Hematopoietic multipotent progenitor cell treated with erythropoietin and hydrocortisone succinate and interleukin-3 and kit ligand, for 8 days (in vitro differentiated cells): ENCODE data around the gene EHBP1.
A peak's percentile ranks its signal among the peaks of the same experiment; 100 is the strongest.

Experiments
- DNase-seq: peaks from one replicate; pipeline ENCODE4 v3.0.0-alpha.2; 2015

Gene EHBP1

DNA sequence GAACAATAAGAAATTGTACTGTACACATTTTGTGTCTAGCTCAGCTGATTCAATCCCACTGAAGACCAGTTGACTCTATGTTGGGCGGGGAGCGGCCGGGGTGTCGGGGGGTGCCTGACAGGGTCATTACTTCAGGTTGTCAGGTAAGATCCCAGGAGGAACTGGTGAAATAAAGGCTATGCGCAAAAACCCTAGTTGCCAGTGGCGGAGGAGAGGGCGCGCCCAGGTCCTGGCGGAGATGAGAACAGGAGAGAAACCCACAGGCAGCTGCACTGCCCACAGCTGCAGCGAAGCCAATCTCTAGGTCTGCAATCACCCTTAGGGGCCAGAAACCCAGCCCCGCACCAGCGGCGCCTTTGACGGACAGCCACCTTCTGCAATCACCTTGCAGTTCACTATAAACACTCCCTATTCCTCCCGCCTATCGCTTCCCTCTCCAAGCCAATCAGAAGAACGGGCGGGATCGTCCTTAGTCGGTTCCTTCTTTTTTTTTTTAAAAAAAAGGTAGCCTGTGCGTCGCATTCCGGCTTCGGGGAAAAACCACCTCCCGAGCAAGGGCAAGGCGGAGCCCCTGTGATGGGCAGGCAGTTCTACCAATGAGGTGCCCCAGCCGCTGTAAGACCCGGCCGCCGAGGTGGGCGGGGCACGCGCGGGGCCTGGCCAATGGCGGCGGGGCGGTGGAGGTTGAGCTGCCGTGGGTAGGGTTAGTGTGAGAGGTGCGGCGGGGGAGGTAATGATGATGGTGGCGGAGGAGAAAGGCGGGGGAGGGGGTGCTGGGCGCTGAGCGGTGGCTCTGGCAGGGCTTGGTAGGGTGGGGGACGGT lies at the start of gene EHBP1:
Gene EHBP1 (plus strand): TSS at position 707 of the 823 bp plus-strand sequence. CDS start 1,479 bp downstream, outside the sequence.
- DNase-seq, result peak; percentile 100

DNA sequence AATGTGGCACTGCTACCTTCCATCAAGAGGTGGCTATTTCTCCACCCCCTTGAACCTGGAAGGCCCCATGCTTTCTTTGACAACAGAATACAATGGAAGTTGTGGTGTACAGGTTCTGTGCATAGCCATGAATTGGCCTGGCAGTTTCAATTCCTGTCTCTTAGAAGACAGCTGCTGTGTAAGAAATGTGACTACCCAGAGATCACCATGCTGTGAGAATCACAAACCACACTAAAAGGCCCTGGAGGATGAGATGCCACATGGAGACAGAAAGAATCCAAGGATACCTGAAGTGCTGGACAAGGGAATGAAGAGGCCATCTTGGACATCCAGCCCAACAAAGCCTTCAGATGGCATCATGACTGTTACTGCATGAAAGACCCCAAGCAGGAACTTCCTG lies 47.7 kb upstream of the EHBP1 start:
- DNase-seq, result no peak

DNA sequence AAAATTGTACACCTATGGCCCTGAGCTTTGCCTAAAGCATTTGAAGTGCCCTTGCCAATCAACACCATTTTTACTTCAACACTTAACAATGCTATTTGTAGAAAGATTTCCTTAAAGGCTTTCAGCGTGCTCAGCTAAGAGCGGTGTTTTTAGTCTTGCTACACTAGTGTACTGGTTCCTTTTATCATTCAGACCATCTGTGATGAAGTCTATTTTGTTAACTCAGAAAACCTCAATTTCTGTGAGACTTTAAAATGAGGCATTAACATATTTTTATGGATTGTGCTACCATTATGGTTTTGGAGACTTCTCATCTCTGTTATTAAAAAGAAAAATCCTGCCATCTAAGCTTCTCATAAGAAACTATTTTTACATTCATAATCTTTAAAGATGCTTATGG lies 46.6 kb upstream of the EHBP1 start:
- DNase-seq, result no peak

DNA sequence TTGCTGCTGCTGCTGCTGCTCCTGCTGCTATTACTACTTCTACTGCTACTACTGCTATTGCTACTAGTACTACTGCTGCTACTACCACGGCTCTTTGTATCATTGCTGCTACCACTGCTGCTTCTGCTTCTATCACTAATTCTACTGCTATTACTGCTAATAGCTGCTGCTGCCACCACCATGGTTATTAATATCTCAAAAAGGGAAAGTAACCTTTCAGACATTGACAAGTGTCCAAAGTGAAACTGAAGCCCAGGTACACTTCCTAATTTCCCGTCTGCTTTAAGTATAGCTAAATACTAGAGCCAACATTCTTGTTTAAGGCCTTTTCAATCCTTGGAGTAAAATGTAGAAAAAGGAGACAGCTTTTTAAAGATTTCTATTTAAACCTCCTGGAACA lies 45.4 kb upstream of the EHBP1 start:
- DNase-seq, result no peak

DNA sequence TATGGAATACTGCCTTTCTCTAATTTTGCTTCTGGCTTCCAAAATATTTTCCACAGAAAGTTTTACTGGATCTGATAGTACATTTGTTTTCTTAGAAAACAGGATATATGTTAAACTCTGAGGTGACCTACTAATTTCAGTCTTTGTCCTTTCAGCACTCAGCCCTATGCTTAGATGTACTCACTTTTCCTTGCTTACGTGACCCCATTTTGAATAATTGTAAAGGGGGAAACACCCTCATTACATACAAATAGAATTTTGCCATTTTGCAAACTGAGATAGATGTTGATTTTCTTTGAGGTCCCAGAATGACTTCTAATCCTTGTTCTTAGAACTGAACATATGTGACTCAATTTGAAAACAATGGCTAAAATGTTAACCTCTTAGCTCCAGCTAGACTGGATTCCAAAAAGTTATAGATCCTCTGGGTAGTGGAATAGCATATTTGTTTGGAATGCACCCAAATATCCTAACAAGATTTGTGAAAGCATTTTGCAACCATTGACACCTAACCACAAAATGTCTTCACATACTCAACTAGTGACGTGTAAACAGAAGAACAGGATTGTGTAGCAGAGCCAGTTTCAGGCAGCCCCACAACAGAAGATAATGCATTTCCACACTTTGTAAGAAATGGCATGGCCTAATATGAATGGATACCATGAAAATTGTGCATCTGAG lies 44.8 kb upstream of the EHBP1 start:
- DNase-seq, result no peak

DNA sequence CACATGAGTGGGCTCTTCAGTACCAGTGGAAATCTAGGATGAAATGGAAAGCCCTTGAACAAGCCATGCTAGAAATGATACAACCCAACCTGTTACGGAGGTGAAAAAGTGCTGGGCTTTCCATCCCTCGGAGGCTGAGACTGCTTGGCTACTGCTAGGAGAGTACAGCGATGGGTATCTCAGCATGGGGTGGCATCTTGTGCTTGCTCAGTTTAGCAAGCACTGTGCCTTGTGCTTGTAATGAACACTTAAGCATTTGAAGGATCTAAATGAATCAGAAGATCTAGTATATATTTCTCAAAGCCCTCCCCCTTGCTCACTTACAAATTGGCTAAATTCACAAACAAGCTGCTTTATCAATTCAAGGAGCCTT lies 44.3 kb upstream of the EHBP1 start:
- no peak for DNase-seq

DNA sequence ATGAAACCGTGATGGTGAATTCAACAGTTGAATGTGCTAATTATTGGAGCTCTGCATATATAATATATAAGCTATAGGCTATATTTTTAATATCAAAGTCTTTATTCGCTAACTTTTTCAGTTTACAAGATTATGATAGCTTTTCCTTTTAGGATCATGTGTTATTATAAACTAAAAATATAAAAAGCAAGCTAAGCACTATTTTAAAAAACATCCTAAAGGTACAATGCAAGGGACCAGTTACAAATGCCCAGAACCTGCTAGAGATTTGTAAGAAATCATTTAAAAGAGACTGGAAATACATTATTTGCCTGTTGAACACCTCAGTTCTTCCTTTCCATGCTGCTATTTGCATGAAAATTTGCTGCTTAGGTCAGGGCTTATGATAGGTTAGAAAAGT lies 43.4 kb upstream of the EHBP1 start:
- DNase-seq, result no peak

DNA sequence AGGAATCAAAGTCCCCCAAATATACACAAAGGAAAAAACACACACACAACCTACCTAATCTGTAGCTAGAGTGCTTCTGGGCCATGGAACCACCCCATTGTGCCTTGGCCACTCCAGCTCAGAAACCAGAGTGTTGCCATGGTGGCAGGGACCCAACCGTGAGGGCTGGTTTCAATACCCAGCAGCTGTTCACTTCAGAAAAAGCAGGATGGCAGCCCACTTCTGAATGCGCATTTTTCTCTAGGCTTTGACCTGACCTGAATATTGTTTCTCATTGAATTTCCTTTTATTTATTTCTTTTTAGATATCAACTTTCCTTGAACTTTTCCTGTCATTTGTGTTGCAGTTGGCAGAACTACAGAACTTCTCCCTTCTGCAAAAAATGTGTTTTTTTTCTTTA lies 43.0 kb upstream of the EHBP1 start:
- DNase-seq, result no peak

DNA sequence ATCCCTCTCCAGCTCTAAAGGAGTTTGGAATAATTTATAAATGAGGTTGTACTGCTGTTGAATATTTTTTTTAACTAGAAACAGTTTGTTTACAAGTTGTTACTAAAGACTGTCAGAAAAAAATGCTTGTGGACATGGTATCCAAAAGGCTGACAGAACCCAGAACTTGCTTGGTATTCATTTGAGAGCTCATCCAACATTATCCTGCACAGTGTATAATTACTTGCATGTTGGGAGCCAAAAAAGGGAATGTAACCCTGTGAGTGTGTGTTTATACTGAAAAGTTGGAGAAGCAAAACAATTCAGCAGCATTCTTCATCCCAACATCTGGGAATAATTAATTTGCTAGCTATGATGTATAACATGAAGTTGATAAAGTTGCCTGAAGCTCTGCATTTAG lies 42.1 kb upstream of the EHBP1 start:
- no peak for DNase-seq

DNA sequence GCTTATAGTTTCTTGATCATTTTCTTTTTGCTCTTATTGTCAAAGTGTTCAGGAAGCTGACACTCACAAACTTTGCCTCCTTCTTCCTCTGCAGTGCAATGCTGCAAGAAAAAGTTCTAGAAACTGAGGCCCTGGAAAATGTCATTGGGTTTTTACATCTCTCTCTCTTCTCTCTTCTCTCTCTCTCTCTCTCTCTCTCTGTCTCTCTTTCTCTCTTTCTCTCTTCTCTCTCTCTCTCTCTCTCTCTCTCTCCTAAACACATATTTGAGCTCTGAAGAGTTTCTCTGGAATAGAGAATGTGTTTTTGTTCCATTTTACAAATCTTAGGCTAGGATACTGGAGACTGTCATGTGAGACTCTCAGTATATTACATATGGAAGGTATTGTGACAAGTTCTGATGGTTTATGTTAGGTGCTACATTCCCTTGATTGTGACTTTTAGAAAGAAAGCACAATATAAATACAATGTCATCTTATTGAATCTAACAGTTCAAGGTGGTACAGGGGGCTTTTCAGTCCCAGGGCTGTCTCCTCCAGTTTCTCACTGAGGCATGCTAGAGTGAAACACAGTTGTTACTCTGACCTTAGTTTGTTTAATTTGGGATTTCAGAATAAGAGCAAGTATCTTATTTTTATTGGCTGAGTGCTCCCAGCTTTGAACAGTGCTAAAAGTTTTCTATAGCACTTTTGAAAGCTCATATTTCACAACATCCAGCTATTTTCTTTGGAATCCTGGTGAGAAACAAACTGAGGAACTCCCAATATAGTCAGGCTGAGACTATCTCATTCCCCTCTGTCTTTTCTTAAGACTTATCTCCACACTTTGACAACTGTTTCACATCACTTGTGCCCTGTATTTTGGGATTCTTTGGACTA lies 41.4 kb upstream of the EHBP1 start:
- DNase-seq, result no peak

DNA sequence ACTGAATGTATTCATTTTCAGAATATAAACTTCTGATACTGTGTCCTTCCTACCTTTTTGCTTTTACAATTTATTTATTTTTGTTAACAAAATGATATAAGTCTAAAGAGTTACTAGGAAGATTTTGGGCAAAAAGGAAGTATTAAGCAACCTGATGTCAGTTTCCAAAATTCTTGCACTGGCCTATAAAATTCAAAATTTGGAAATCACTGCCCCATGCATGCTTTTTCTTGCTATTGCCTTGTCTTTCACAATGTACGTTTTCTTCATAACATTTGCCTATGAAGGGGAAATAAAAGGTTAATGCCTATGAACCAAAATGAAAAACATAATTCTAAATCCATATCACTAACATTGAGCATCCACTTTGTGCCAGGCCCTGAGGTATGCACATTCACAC lies 40.1 kb upstream of the EHBP1 start:
- no peak for DNase-seq

DNA sequence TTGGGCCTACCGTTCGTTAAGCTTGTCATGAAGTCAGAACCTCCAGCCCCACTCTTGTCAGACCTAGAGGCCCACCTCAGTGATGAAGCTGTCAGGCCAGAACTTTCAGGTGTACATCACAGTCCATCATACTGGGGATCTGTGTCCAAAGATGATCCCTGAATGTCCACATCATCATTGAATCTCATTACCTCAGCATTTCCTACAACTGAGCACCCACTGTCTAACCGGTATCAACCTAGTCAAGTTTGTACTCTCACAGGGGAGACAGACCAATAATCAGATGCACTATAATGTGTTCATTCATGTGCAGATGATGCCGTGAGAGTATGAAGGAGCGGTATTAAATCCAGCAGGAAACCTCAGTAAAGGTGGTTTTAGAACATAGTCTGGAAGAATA lies 36.3 kb upstream of the EHBP1 start:
- no peak for DNase-seq

DNA sequence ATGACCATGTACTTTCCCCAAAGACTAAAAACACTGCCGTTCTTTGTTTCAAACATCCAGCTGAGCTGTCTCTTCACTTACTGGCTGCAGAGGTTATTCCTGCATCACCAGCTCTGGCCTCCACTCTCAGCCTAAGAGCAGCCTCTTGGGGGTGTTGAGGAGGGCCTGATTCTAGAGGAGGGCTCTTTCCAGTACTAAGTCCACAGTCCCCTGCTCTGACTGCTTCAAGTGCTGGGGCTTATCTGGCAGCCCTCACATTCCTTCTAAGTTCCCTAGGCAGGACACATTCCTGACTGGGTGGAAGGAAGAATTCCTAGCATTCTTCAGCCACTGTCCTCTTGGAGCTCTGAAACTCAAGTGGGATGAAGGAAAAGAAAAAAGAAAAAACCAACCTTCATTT lies 32.9 kb upstream of the EHBP1 start:
- DNase-seq, result no peak

DNA sequence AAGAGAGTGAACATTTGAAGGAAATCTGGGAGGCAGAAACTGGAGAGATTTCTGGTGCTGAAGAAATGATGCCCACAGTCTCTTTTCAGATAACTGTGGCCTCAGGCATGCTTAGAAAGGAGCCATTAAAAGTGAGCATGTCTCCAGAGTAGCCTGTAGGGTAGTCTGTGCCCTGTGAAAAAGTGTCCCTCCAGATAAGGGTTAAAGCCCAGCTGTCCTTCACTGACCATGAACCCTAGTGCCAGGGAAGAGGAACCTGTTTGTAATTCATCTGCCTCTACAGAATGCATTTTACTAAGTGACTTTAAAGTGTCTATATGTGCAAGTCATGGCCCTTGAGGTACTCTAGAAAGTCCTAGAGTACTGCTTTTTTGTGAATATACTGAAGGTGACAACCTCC lies 30.5 kb upstream of the EHBP1 start:
- DNase-seq, result no peak

DNA sequence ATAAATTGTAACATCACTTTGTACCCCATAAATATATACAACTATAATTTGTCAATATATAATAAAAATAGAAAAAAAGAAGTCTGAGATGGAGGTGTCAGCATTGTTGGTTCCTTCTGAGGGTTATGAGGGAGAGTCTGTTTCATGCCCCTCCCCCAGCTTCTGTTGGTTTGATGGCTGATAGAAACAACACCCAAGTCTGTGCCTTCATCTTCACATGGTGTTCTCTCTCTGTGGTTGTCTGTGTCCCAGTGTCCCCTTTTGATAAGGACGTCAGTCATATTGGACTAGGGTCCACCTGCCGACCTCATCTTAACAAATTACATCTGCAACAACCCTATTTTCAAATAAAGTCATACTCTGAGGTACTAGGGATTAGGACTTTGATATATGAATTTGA lies 20.3 kb upstream of the EHBP1 start:
- peak; percentile 54 for DNase-seq

DNA sequence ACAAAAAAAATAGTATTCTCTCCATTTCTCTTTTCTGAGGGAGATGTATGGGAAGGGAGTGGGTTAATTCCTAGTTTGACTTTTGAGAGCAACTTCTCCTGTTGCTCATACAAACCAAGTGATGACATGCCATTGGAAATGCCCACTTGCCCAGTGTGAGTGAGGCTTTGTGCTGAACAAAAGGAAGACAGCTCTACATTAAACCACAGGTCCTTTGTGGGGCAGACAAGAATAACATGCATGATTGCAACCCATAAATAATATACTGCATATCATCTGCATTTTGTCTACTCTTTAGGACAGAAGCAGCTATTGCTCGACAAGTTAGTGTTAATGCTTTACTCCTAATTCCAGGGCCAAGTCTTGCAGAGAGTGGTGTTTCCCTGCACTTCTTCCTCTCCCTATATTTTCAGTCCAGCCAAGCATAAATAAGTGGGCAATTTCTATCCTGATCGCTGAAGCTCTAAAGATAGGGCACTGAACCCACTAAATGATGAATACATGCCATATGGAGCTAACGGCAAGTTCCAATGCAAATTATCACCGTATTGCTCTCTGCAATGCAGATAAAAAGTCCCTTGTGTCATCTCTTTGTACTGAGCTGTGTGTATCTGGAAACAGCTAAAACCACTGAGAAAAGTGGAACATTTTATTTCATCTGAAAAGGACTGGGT lies 19.4 kb upstream of the EHBP1 start:
- no peak for DNase-seq

DNA sequence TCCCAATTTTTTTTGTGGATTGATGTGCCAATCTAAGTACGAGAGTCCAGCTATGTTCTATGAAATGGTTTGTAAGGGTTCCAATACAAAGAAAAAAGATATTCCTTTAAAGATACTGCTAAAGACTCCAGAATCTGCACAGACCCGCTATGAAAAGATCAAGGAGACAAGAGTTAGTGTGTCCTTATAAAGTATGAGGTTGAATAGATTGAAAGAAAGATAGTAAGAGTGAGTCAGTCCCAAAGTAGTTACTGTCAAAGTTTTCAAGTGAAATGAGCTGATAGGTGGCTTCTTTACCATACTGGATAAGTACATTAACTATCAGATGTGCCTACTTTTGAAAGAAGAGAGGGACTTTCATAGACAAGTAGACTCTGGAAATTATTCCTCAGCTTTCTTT lies 17.9 kb upstream of the EHBP1 start:
- no peak for DNase-seq

DNA sequence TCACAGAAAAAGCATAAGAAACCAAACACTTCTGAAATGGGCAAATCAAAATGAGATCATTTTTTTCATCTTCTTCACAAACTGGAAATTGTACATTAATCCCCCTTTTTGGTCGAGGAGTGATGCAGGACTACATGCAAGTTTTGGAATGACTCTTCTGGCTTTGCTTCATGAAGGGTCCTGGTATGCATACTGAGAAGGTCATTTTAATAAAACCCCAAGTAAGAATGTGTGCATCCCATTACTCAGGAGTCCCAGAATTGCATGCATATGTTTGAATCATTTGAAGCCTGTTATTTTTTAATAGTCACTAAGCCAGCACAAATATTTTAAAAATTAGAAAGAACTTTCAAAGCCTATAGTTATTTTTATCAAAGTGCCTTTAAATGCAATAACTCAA lies 16.7 kb upstream of the EHBP1 start:
- no peak for DNase-seq

DNA sequence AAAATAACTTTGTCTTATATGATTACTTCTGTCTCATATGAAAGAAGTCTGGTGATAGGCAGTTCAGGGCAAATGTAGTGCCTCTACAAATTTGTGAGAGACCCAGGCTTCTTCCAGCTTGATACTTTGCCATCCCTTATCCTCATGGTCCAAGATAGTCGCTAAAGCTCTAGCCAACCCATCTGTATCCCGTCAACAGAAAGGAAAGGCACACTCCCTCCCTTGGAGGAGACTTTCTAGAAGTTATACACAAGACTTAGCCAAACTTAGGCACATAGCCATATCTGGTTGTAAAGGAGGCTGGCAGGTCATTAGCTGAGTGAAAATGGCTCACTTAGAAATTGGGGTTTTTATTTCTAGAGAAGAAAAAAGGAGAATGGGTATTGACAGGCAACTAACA lies 14.3 kb upstream of the EHBP1 start:
- DNase-seq, result no peak

DNA sequence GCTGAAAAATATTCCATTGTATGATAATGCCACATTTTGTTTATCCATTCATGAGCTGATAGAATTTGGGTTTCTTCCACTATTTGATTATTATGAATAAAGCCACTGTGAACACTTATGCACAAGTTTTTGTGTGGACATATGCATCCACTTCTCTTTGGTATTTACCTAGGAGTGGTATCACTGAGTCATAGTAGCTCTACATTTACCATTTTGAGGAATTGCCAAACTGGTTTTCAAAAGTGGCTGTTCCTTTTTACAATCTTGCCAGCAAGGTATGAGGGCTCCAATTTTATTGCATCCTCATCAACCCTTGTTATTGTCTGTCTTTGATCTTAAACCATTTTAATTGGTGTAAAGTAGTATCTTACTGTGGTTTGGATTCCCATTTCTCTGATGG lies 13.3 kb upstream of the EHBP1 start:
- no peak for DNase-seq

DNA sequence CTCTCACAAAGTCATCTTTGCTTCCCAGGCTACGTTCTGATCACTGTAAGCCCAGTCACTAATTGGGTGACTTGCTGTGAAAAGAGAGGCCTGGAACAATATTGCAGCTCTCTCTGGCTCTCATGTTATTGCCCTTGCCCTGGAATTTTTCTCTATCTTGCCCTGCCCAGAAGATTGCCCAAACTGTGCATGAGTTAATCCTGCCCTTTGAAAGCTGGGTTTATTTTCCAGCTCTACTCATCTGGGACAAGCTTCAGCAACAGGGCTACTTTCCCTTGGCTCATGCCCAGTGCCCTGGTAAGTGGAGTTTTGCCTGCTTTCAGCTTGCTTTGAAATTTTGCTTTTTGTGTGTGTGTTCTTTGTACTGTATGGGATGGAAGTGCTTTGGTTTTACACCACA lies 6.9 kb upstream of the EHBP1 start:
- DNase-seq, result no peak

DNA sequence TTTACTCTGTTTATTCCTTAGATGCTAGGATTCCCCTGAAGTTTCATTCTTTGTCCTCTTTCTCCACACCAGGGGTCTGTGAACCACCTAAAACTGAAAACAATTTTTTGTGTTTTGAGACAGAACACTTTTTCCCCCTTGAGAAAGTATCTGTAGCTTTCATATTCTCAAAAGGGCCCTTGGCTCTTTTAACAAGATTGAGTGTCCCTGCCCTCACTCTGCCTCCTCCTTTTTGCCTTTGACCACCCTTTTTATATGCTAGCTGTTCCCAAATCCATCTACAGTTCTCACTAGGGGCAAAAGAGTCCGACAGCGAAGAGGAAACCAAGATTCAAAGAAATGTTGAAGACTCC lies 883 bp upstream of the EHBP1 start:
- DNase-seq, result no peak
